ENCODE data around the gene HARS2. TPM values are rescaled to one million over a fixed set of nuclear protein-coding genes. Genes with fewer than 3 reads are reported as not detected.

The HARS2 gene
- total RNA-seq, 1 donor from 2014 or later: 27.2 TPM

GRCh38 chr5:140673187-140673976 lies 17.9 kb upstream of the HARS2 start, which contains the start of gene DND1:
Gene DND1, minus strand, starts transcription at chr5:140673576. Its CDS starts 34 bp downstream, at chr5:140673542.
- H3K27me3 Mint-ChIP-seq (ENCODE audit: unreplicated experiment): no peaks in the 10 kb centered on the region
- no peak for DNase-seq (ENCODE audit: extremely low spot score, unreplicated experiment)
- H3K36me3 Mint-ChIP-seq (ENCODE audit: unreplicated experiment): peaks cover 46% of the 10 kb centered on the region
- H3K27ac Mint-ChIP-seq (ENCODE audit: unreplicated experiment): no peak within 1 kb of the TSS
- no peaks in the 10 kb centered on the region for H3K4me1 Mint-ChIP-seq (ENCODE audit: unreplicated experiment)
- no peak for TF ChIP-seq CTCF (IDR thresholded peaks at IDR 0.05)
- no peaks in the 10 kb centered on the region for H3K9me3 Mint-ChIP-seq (ENCODE audit: unreplicated experiment)
- H3K4me3 Mint-ChIP-seq (ENCODE audit: unreplicated experiment): no peak within 1 kb of the TSS

- no peak for TF ChIP-seq CTCF (IDR thresholded peaks at IDR 0.05)
- no peak for DNase-seq (ENCODE audit: extremely low spot score, unreplicated experiment)
- no peaks in the 10 kb centered on the region for H3K9me3 Mint-ChIP-seq (ENCODE audit: unreplicated experiment)
- H3K4me1 Mint-ChIP-seq (ENCODE audit: unreplicated experiment): no peaks in the 10 kb centered on the region
- no peak overlapping the region for H3K4me3 Mint-ChIP-seq (ENCODE audit: unreplicated experiment)
- peaks cover 42% of the 10 kb centered on the region for H3K36me3 Mint-ChIP-seq (ENCODE audit: unreplicated experiment)
- no peaks in the 10 kb centered on the region for H3K27me3 Mint-ChIP-seq (ENCODE audit: unreplicated experiment)
- no peak overlapping the region for H3K27ac Mint-ChIP-seq (ENCODE audit: unreplicated experiment)
Observed at GRCh38 chr5:140674211-140674610, 17.0 kb upstream of the HARS2 start.

- Mint-ChIP-seq H3K27ac (ENCODE audit: unreplicated experiment) (no peak overlapping the region), H3K4me1 (ENCODE audit: unreplicated experiment) (no peaks in the 10 kb centered on the region), H3K4me3 (ENCODE audit: unreplicated experiment) (no peak overlapping the region), H3K9me3 (ENCODE audit: unreplicated experiment) (no peaks in the 10 kb centered on the region), H3K36me3 (ENCODE audit: unreplicated experiment) (peaks cover 40% of the 10 kb centered on the region), H3K27me3 (ENCODE audit: unreplicated experiment) (no peaks in the 10 kb centered on the region)
- no peak for DNase-seq (ENCODE audit: extremely low spot score, unreplicated experiment)
- no peak for TF ChIP-seq CTCF (IDR thresholded peaks at IDR 0.05)
Observed at GRCh38 chr5:140674629-140675028, 16.6 kb upstream of the HARS2 start.

- peaks cover 32% of the 10 kb centered on the region for H3K36me3 Mint-ChIP-seq (ENCODE audit: unreplicated experiment)
- H3K27me3 Mint-ChIP-seq (ENCODE audit: unreplicated experiment): no peaks in the 10 kb centered on the region
- H3K4me3 Mint-ChIP-seq (ENCODE audit: unreplicated experiment): no peak overlapping the region
- no peak for TF ChIP-seq CTCF (IDR thresholded peaks at IDR 0.05)
- no peaks in the 10 kb centered on the region for H3K9me3 Mint-ChIP-seq (ENCODE audit: unreplicated experiment)
- no peak overlapping the region for H3K27ac Mint-ChIP-seq (ENCODE audit: unreplicated experiment)
- DNase-seq (ENCODE audit: extremely low spot score, unreplicated experiment): no peak
- no peaks in the 10 kb centered on the region for H3K4me1 Mint-ChIP-seq (ENCODE audit: unreplicated experiment)
Observed at GRCh38 chr5:140677947-140678346, 13.3 kb upstream of the HARS2 start.

GRCh38 chr5:140678993-140679392 lies 12.3 kb upstream of the HARS2 start:
- Mint-ChIP-seq H3K4me3 (ENCODE audit: unreplicated experiment) (no peak overlapping the region), H3K9me3 (ENCODE audit: unreplicated experiment) (no peaks in the 10 kb centered on the region), H3K4me1 (ENCODE audit: unreplicated experiment) (no peaks in the 10 kb centered on the region), H3K27ac (ENCODE audit: unreplicated experiment) (no peak overlapping the region), H3K27me3 (ENCODE audit: unreplicated experiment) (no peaks in the 10 kb centered on the region), H3K36me3 (ENCODE audit: unreplicated experiment) (peaks cover 35% of the 10 kb centered on the region)
- no peak for DNase-seq (ENCODE audit: extremely low spot score, unreplicated experiment)
- no peak for TF ChIP-seq CTCF (IDR thresholded peaks at IDR 0.05)

Data from osteocyte (in vitro differentiated cells).